ENCODE results near the gene RBM38.
"Not testable (repeated sequence)": the region's sequence is repeated elsewhere in the genome, so short reads cannot be mapped to it uniquely, and the experiment has no call there.

Gene RBM38

GRCh38 chr20:57405236-57406016 lies 14.2 kb downstream of the RBM38 start:
- no peak for DNase-seq

- no peak for DNase-seq
Measured at GRCh38 chr20:57407541-57407956, 16.4 kb downstream of the RBM38 start.

GRCh38 chr20:57408131-57408530 lies 16.9 kb downstream of the RBM38 start:
- DNase-seq = no peak

GRCh38 chr20:57408536-57409233 lies 17.5 kb downstream of the RBM38 start:
- no peak for DNase-seq

GRCh38 chr20:57409316-57409671 lies 18.1 kb downstream of the RBM38 start:
- DNase-seq = no peak

GRCh38 chr20:57409672-57410397 lies 18.6 kb downstream of the RBM38 start:
- no peak for DNase-seq

- DNase-seq = no peak
Measured at GRCh38 chr20:57410398-57410920, 19.3 kb downstream of the RBM38 start.

- no peak for DNase-seq
Measured at GRCh38 chr20:57410924-57411323, 19.7 kb downstream of the RBM38 start.

GRCh38 chr20:57411406-57412283 lies 20.4 kb downstream of the RBM38 start:
- DNase-seq = no peak

- no peak for DNase-seq
Measured at GRCh38 chr20:57412347-57413029, 21.3 kb downstream of the RBM38 start.

GRCh38 chr20:57413986-57414385 lies 22.8 kb downstream of the RBM38 start:
- no peak for DNase-seq

GRCh38 chr20:57414867-57415592 lies 23.8 kb downstream of the RBM38 start:
- DNase-seq = no peak

- DNase-seq = no peak
Measured at GRCh38 chr20:57415771-57416170, 24.6 kb downstream of the RBM38 start.

GRCh38 chr20:57416296-57417022 lies 25.3 kb downstream of the RBM38 start:
- no peak for DNase-seq

- DNase-seq = no peak
Measured at GRCh38 chr20:57417051-57417689, 26.0 kb downstream of the RBM38 start.

GRCh38 chr20:57417830-57418780 lies 26.9 kb downstream of the RBM38 start:
- DNase-seq = no peak

GRCh38 chr20:57419479-57419878 lies 28.3 kb downstream of the RBM38 start:
- not testable (repeated sequence) for DNase-seq

GRCh38 chr20:57420571-57421252 lies 29.5 kb downstream of the RBM38 start:
- no peak for DNase-seq
